HepG2 (cell line): Measurements from ENCODE around the gene MITF. TPM values are rescaled to one million over a fixed set of nuclear protein-coding genes. Genes with fewer than 3 reads are reported as not detected.

Experiments used
- ATAC-seq: fragments of 200-7000 bp; cut with Tn5 transposase; 3 replicates; pipeline ENCODE4 v1.9.1; 2020; ENCODE audit warnings: mild to moderate bottlenecking, moderate library complexity
- BruUV-seq: library from RNA; stranded (reverse); fragments of 400-500 nt; replicated peaks from 2 replicates; lab custom pipeline; 2021; lab: Mats Ljungman, UMichigan
- CTCF ChIA-PET: fragments of 300-600 bp; formaldehyde crosslinking; extraction: SDS; loops from one replicate; lab custom pipeline; 2021; ENCODE audit warnings: low total read pairs, inconsistent platforms, low intra/inter-chr PET ratio; lab: Yijun Ruan, JAX
- POLR2A ChIA-PET: fragments of 350-600 bp; sonication (Branson Sonifier 250); formaldehyde crosslinking; loops from one replicate; lab custom pipeline; 2020; ENCODE audit warnings: antibody characterized with exemption, inconsistent platforms; lab: Yijun Ruan, JAX
- DNase-seq: peaks from one replicate; pipeline ENCODE4 v3.0.0-alpha.2; 2015; ENCODE audit warnings: low spot score
- FAIRE-seq: peaks from 3 replicates; lab custom pipeline; 2011; peaks lifted over from hg19 to GRCh38; lab: Jason Lieb, UNC
- H2AFZ ChIP-seq: one replicate; pipeline ENCODE4 v1.6.1; 2011; ENCODE audit warnings: low read length, inconsistent platforms
- H3K27ac ChIP-seq: fragments of 300-600 bp; 3 replicates; pipeline ENCODE4 v1.8.0; 2011; ENCODE audit warnings: mixed run types, mild to moderate bottlenecking, mixed read lengths, low read length, inconsistent platforms; ENCODE audit not compliant: insufficient read depth; ENCODE audit errors: extremely low read length
- H3K27me3 ChIP-seq, 2 experiments: fragments of 200-600 bp in 1 of 2; 2 replicates in 1 of 2; 3 replicates in 1 of 2; pipeline versions ENCODE4 v1.6.0 to v1.8.0; 2011; ENCODE audit warnings: low read length in 2 of 2, mild to moderate bottlenecking in 2 of 2, moderate library complexity in 2 of 2, inconsistent platforms in 1 of 2; ENCODE audit not compliant: insufficient read depth in 2 of 2, control insufficient read depth in 1 of 2
- H3K36me3 ChIP-seq, 2 experiments: fragments of 200-600 bp in 1 of 2; replicated peaks in 1 of 2; 2 replicates in 1 of 2; 3 replicates in 1 of 2; pipeline versions ENCODE4 v1.5.1 to v1.8.0; 2011; ENCODE audit warnings: low read length in 2 of 2, inconsistent platforms in 1 of 2; ENCODE audit not compliant: insufficient read depth in 2 of 2, control insufficient read depth in 1 of 2
- H3K4me1 ChIP-seq: 2 replicates; pipeline ENCODE4 v1.5.1; 2012; ENCODE audit warnings: low read length, inconsistent platforms; ENCODE audit not compliant: insufficient read depth
- H3K4me2 ChIP-seq: 2 replicates; pipeline ENCODE4 v1.6.0; 2011; ENCODE audit warnings: low read depth, low read length, inconsistent platforms
- H3K4me3 ChIP-seq, 3 experiments: fragments of 200-600 bp in 1 of 3; sonication (generic), shearing (Covaris generic) in 1 of 3; replicated peaks in 1 of 3; 2 replicates each; pipeline ENCODE4 v1.5.1; 2011 to 2016; ENCODE audit warnings: low read length in 3 of 3, inconsistent platforms in 2 of 3, low read depth in 2 of 3, mild to moderate bottlenecking in 2 of 3, control low read depth in 1 of 3, mixed read lengths in 1 of 3; ENCODE audit not compliant: insufficient read depth in 1 of 3
- H3K79me2 ChIP-seq: one replicate; pipeline ENCODE4 v1.6.1; 2011; ENCODE audit warnings: low read length, inconsistent platforms; ENCODE audit not compliant: insufficient read depth
- H3K9ac ChIP-seq: 2 replicates; pipeline ENCODE4 v1.6.0; 2011; ENCODE audit warnings: mild to moderate bottlenecking, low read depth, low read length, inconsistent platforms; ENCODE audit not compliant: insufficient read depth
- H3K9me3 ChIP-seq: 2 replicates; pipeline ENCODE4 v1.5.1; 2012; ENCODE audit warnings: mild to moderate bottlenecking, low read length
- H4K20me1 ChIP-seq: 2 replicates; pipeline ENCODE4 v1.6.0; 2011; ENCODE audit warnings: inconsistent platforms, mild to moderate bottlenecking, low read length, moderate library complexity; ENCODE audit not compliant: insufficient read depth
- GMEB2 ChIP-seq: IDR thresholded peaks from 2 replicates; pipeline ENCODE4 v1.6.1; 2016; ENCODE audit warnings: missing biosample characterization, missing genetic modification reagents, low read depth
- HDAC1 ChIP-seq: sonication (generic); formaldehyde crosslinking; IDR thresholded peaks from 2 replicates; pipeline ENCODE4 v1.5.1; 2020; ENCODE audit warnings: mild to moderate bottlenecking, missing genetic modification reagents
- IRF9 ChIP-seq: sonication (generic); formaldehyde crosslinking; IDR thresholded peaks from 2 replicates; pipeline ENCODE4 v1.8.0; 2022; ENCODE audit warnings: missing genetic modification reagents, mild to moderate bottlenecking, borderline replicate concordance
- JDP2 ChIP-seq: sonication (generic); formaldehyde crosslinking; IDR thresholded peaks from 2 replicates; pipeline ENCODE4 v1.8.1; 2022; ENCODE audit warnings: missing genetic modification reagents, borderline replicate concordance
- KDM3A ChIP-seq: IDR thresholded peaks from 2 replicates; pipeline ENCODE4 v1.6.1; 2018; ENCODE audit warnings: low read depth, missing compliant biosample characterization
- MIXL1 ChIP-seq: IDR thresholded peaks from 2 replicates; pipeline ENCODE4 v1.6.1; 2016
- RCOR2 ChIP-seq: IDR thresholded peaks from 2 replicates; pipeline ENCODE4 v1.6.1; 2016; ENCODE audit warnings: missing biosample characterization, missing genetic modification reagents
- SAP130 ChIP-seq: IDR thresholded peaks from 2 replicates; pipeline ENCODE4 v1.6.1; 2016; ENCODE audit warnings: low read depth
- THAP11 ChIP-seq: IDR thresholded peaks from 2 replicates; pipeline ENCODE4 v1.6.1; 2016; ENCODE audit warnings: missing biosample characterization, missing genetic modification reagents
- ZNF367 ChIP-seq: sonication (generic); formaldehyde crosslinking; IDR thresholded peaks from 2 replicates; pipeline ENCODE4 v1.4.0; 2020; ENCODE audit warnings: missing genetic modification reagents, borderline replicate concordance
- ZNF713 ChIP-seq: sonication (generic); formaldehyde crosslinking; IDR thresholded peaks from 2 replicates; pipeline ENCODE4 v1.4.0; 2020; ENCODE audit warnings: mild to moderate bottlenecking, missing genetic modification reagents
- WGBS: methylation state at CpG from one replicate; pipeline ENCODE4 v1.1.6; 2017; ENCODE audit warnings: low lambda C conversion rate; 5-methylcytosine and 5-hydroxymethylcytosine counted together
- in situ Hi-C: cut with HindIII; loops from 2 replicates; pipeline ENCODE4 v1.10.0; 2017; ENCODE audit warnings: low pct_unique_long_range_greater_than_20kb; ENCODE audit not compliant: extremely low pct_ligation_motif_present
- intact Hi-C: fragments of 100-400 bp; cut with micrococcal nuclease; formaldehyde crosslinking; loops from one replicate; pipeline ENCODE4 v1.10.0; 2022; ENCODE audit not compliant: unreplicated experiment
- polyA plus RNA-seq, 8 experiments: library from polyadenylated mRNA; depleted of rRNA in 3 of 8; stranded (reverse) in 7 of 8; unstranded in 1 of 8; fragments of >200 nt; fragmentation: Illumina TruSeq in 4 of 8; extraction: Trizol in 4 of 8; gene quantifications; 2 replicates each; pipeline versions ENCODE4 v1.2.1 to v1.2.3, GENCODE V29; 2011 to 2016; ENCODE audit warnings: low read depth in 4 of 8, missing spikeins in 1 of 8, mixed read lengths in 1 of 8; ENCODE audit not compliant: insufficient read depth in 1 of 8
- total RNA-seq, 5 experiments: library from RNA; depleted of rRNA; stranded (reverse); fragments of >200 nt; fragmentation: Illumina TruSeq; extraction: Trizol; gene quantifications; 2 replicates each; pipeline ENCODE4 v1.2.3, GENCODE V29; 2016; ENCODE audit warnings: low read depth in 1 of 5

Gene MITF
- total and polyA plus RNA-seq, 2 of the 13 experiments (the other 11 are each of a cell fraction or from before 2014, with no cell fraction given), result 0.12 to 0.38 TPM

- no peak for TF ChIP-seq KDM3A (CRISPR knock-in tag)
- no peak for TF ChIP-seq RCOR2 (CRISPR knock-in tag)
- TF ChIP-seq SAP130 (CRISPR knock-in tag), result no peak
- no peak for TF ChIP-seq HDAC1 (CRISPR knock-in tag)
- no peak for TF ChIP-seq THAP11 (CRISPR knock-in tag)
- TF ChIP-seq JDP2 (CRISPR knock-in tag), result no peak
- TF ChIP-seq ZNF367 (CRISPR knock-in tag), result no peak
These were observed 42.3 kb downstream of the MITF start (continued) for GRCh38 chr3:69781593-69781992.

- ChIA-PET CTCF (no interaction called here), POLR2A (no interaction called here)
- in situ Hi-C loops, result no loop called here
- no peaks in the 10 kb centered on the region for H3K36me3 ChIP-seq
- ATAC-seq (no peak), DNase-seq (no peak), FAIRE-seq (no peak)
- H3K9me3 ChIP-seq, result no peaks in the 10 kb centered on the region
- no peak overlapping the region for H3K4me3 ChIP-seq
- no peaks in the 10 kb centered on the region for H3K4me1 ChIP-seq
- H3K27ac ChIP-seq, result no peak overlapping the region
- H3K9ac ChIP-seq, result no peak overlapping the region
- H4K20me1 ChIP-seq, result no peaks in the 10 kb centered on the region
- H3K79me2 ChIP-seq, result no peaks in the 10 kb centered on the region
- 26% methylated on average over 7 of the region's 7 CpGs for WGBS
- H2AFZ ChIP-seq, result no peak overlapping the region
- no TSS peak for BruUV-seq
- intact Hi-C loops, result no loop called here
- no peak overlapping the region for H3K4me2 ChIP-seq
- TF ChIP-seq GMEB2 (no peak), ZNF713 (CRISPR knock-in tag) (no peak), IRF9 (CRISPR knock-in tag) (no peak), MIXL1 (CRISPR knock-in tag) (no peak)
- H3K27me3 ChIP-seq, result no peaks in the 10 kb centered on the region
These were observed 45.8 kb downstream of the MITF start for GRCh38 chr3:69784954-69785514.
